Measurements from ENCODE around the gene PHAF1.
A peak's percentile ranks its signal among the peaks of the same experiment; 100 is the strongest.

Gene PHAF1

GRCh38 chr16:67185651-67186134, 76.0 kb downstream of the PHAF1 start:
- Histone ChIP-seq H3K27ac (ENCODE audit: low read length, poor library complexity, severe bottlenecking) (no peak overlapping the region), H4K8ac (ENCODE audit: low read length) (no peak overlapping the region), H3K4ac (ENCODE audit: low read depth in 1 of 2, low read length in 2 of 2) (no peak overlapping the region), H3K23ac (ENCODE audit: low read length in 2 of 2) (no peak overlapping the region), H3K9me3 (ENCODE audit: control insufficient read depth, low read length) (no peaks in the 10 kb centered on the region), H3K14ac (ENCODE audit: low read length in 2 of 2) (no peak overlapping the region), H2AFZ (ENCODE audit: low read depth, low read length) (no peak overlapping the region), H3K4me2 (ENCODE audit: low read length, poor library complexity, severe bottlenecking) (no peak overlapping the region), H2BK12ac (ENCODE audit: low read length in 2 of 2) (no peak overlapping the region), H2BK120ac (ENCODE audit: low read depth, low read length) (no peak overlapping the region), H3K36me3 (ENCODE audit: control insufficient read depth in 1 of 2, insufficient read depth in 2 of 2, low read depth in 1 of 2, low read length in 2 of 2) (peaks cover 0 to under 1% of the 10 kb centered on the region in 2 experiments), H3K18ac (ENCODE audit: low read depth in 1 of 2, low read length in 2 of 2) (no peak overlapping the region), H2AK5ac (ENCODE audit: low read length, severe bottlenecking) (no peak overlapping the region), H2BK5ac (ENCODE audit: low read depth, low read length, poor library complexity, severe bottlenecking) (no peak overlapping the region), H3K4me3 (ENCODE audit: insufficient read depth in 1 of 2, low read depth in 1 of 2, low read length in 2 of 2) (peak overlapping the region in 1 of 2 experiments; percentile 65), H2BK15ac (ENCODE audit: low read depth, poor library complexity, severe bottlenecking) (no peak overlapping the region), H3K4me1 (ENCODE audit: control insufficient read depth, insufficient read depth, low read depth, low read length) (peaks cover 34% of the 10 kb centered on the region), H3K27me3 (ENCODE audit: control insufficient read depth in 1 of 2, insufficient read depth in 1 of 2, low read length in 2 of 2) (no peaks in the 10 kb centered on the region), H3K9ac (ENCODE audit: low read length) (peak overlapping the region; percentile 31), H3K79me1 (replicated peaks; ENCODE audit: low read length, poor library complexity, severe bottlenecking) (peaks cover 12% of the 10 kb centered on the region), H4K91ac (ENCODE audit: low read length) (no peak overlapping the region)
- no peak for DNase-seq
- WGBS, result 23% methylated on average over 5 of the region's 12 CpGs

DNA sequence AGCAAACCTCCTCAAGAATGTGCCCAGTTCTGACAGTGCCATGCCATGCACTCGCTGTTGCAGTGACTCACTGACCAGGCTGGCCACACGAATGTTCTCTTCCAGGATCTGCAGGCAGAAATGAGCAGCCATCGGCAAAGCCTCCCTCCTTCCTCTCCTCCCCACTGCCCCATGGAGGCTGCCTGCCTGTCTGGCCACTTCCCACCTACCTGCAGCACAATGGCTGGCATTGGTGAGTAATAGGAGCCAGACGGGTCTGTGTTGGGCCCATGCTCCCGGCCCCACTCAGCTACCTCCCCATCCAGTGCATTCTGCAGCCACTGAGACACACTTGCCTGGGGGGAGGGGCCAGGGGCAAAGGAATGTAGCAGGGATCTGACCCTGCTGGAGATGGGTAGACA, 76.8 kb downstream of the PHAF1 start:
- Histone ChIP-seq H4K91ac (ENCODE audit: low read length) (no peak overlapping the region), H3K4ac (ENCODE audit: low read depth in 1 of 2, low read length in 2 of 2) (no peak overlapping the region)
- WGBS, result 61% methylated on average over 4 of the region's 5 CpGs

DNA sequence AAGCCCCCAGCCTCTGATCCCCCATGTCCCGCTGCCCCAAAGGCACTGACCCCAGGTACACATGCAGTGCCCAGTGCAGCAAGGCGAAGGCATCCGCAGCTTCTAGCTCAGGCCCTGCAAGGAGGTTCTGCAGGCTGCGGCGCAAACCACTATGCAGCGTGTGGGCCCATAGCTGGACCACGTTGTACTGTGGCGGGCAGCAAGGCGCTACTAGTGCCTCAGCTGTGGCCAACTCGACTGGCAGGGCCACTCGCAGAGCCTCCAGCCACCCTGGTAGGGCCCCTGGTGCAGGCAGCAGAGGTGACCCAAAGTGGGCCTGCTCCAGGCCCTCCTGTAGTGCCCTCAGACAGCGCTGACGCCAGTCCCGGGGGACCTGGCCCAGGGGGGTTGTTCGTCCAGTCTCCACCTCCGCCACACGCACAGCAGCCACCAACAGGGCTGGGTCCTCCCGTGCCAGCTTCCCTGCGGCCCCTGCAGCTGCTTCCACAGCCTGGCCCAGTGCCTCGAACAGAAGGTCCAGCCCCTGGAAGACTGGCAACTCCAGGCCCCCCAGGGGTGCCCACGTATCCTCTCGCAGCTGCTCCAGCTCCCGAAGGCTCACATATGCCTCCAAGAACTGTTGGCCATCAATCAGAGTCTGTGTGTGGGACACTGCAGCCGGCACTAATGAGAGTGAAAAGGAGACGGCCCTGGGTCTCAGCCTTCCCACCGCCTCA, 77.6 kb downstream of the PHAF1 start:
- Histone ChIP-seq H3K14ac (ENCODE audit: low read length in 2 of 2) (no peak overlapping the region), H2BK12ac (ENCODE audit: low read length in 2 of 2) (no peak overlapping the region), H2AFZ (ENCODE audit: low read depth, low read length) (no peak overlapping the region), H3K23ac (ENCODE audit: low read length in 2 of 2) (no peak overlapping the region), H4K91ac (ENCODE audit: low read length) (no peak overlapping the region), H3K9ac (ENCODE audit: low read length) (no peak overlapping the region), H3K9me3 (ENCODE audit: control insufficient read depth, low read length) (no peaks in the 10 kb centered on the region), H3K27me3 (ENCODE audit: control insufficient read depth in 1 of 2, insufficient read depth in 1 of 2, low read length in 2 of 2) (no peaks in the 10 kb centered on the region), H3K4me3 (ENCODE audit: insufficient read depth in 1 of 2, low read depth in 1 of 2, low read length in 2 of 2) (no peak overlapping the region), H3K36me3 (ENCODE audit: control insufficient read depth in 1 of 2, insufficient read depth in 2 of 2, low read depth in 1 of 2, low read length in 2 of 2) (no peaks in the 10 kb centered on the region), H2BK15ac (ENCODE audit: low read depth, poor library complexity, severe bottlenecking) (no peak overlapping the region), H3K4me2 (ENCODE audit: low read length, poor library complexity, severe bottlenecking) (no peak overlapping the region), H2AK5ac (ENCODE audit: low read length, severe bottlenecking) (no peak overlapping the region), H2BK120ac (ENCODE audit: low read depth, low read length) (no peak overlapping the region), H3K79me1 (replicated peaks; ENCODE audit: low read length, poor library complexity, severe bottlenecking) (peaks cover 4% of the 10 kb centered on the region), H3K18ac (ENCODE audit: low read depth in 1 of 2, low read length in 2 of 2) (no peak overlapping the region), H3K4ac (ENCODE audit: low read depth in 1 of 2, low read length in 2 of 2) (no peak overlapping the region), H4K8ac (ENCODE audit: low read length) (no peak overlapping the region), H2BK5ac (ENCODE audit: low read depth, low read length, poor library complexity, severe bottlenecking) (no peak overlapping the region), H3K27ac (ENCODE audit: low read length, poor library complexity, severe bottlenecking) (no peak overlapping the region), H3K4me1 (ENCODE audit: control insufficient read depth, insufficient read depth, low read depth, low read length) (peaks cover 37% of the 10 kb centered on the region)
- no peak for DNase-seq
- WGBS, result 92% methylated on average over 26 of the region's 26 CpGs

More for the DNA sequence above, 76.8 kb downstream of the PHAF1 start:
- Histone ChIP-seq H4K8ac (ENCODE audit: low read length) (no peak overlapping the region), H3K4me1 (ENCODE audit: control insufficient read depth, insufficient read depth, low read depth, low read length) (peaks cover 35% of the 10 kb centered on the region), H3K27ac (ENCODE audit: low read length, poor library complexity, severe bottlenecking) (no peak overlapping the region), H2AK5ac (ENCODE audit: low read length, severe bottlenecking) (no peak overlapping the region), H3K23ac (ENCODE audit: low read length in 2 of 2) (no peak overlapping the region), H3K9ac (ENCODE audit: low read length) (no peak overlapping the region), H3K18ac (ENCODE audit: low read depth in 1 of 2, low read length in 2 of 2) (no peak overlapping the region), H3K79me1 (replicated peaks; ENCODE audit: low read length, poor library complexity, severe bottlenecking) (peaks cover 5% of the 10 kb centered on the region), H2BK12ac (ENCODE audit: low read length in 2 of 2) (no peak overlapping the region), H3K9me3 (ENCODE audit: control insufficient read depth, low read length) (no peaks in the 10 kb centered on the region), H3K4me2 (ENCODE audit: low read length, poor library complexity, severe bottlenecking) (no peak overlapping the region), H3K14ac (ENCODE audit: low read length in 2 of 2) (peak overlapping the region in 1 of 2 experiments; percentile 21), H2BK15ac (ENCODE audit: low read depth, poor library complexity, severe bottlenecking) (no peak overlapping the region), H3K36me3 (ENCODE audit: control insufficient read depth in 1 of 2, insufficient read depth in 2 of 2, low read depth in 1 of 2, low read length in 2 of 2) (no peaks in the 10 kb centered on the region), H2AFZ (ENCODE audit: low read depth, low read length) (no peak overlapping the region), H3K27me3 (ENCODE audit: control insufficient read depth in 1 of 2, insufficient read depth in 1 of 2, low read length in 2 of 2) (no peaks in the 10 kb centered on the region), H2BK5ac (ENCODE audit: low read depth, low read length, poor library complexity, severe bottlenecking) (no peak overlapping the region), H3K4me3 (ENCODE audit: insufficient read depth in 1 of 2, low read depth in 1 of 2, low read length in 2 of 2) (no peak overlapping the region), H2BK120ac (ENCODE audit: low read depth, low read length) (no peak overlapping the region)
- DNase-seq, result no peak

DNA sequence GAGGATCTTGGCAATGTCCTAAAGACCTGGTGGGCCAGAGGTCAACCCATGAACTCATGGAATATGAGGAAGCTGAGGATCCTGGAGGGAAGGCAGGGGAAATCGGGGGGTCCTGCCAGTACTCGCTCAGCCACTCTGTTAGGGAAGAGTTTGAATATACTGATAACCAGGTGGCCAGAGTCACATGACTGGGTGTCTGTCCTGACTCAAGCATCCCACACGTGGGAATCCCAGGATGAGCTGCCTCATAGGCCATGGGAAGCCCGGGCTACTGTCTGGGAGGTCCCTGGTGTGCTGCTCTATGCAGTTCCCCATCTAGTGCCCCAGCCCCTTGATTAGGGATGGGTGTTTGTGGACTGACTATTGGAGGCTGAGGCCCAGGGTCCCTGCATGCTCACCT, 78.6 kb downstream of the PHAF1 start:
- no peak overlapping the region for H2AK5ac ChIP-seq (ENCODE audit: low read length, severe bottlenecking)
- H3K27ac ChIP-seq (ENCODE audit: low read length, poor library complexity, severe bottlenecking), result no peak overlapping the region
- H3K9ac ChIP-seq (ENCODE audit: low read length), result no peak overlapping the region
- no peak overlapping the region for H4K91ac ChIP-seq (ENCODE audit: low read length)
- no peak overlapping the region for H4K8ac ChIP-seq (ENCODE audit: low read length)
- no peak overlapping the region for H2BK120ac ChIP-seq (ENCODE audit: low read depth, low read length)
- no peak overlapping the region for H2BK12ac ChIP-seq (ENCODE audit: low read length in 2 of 2)
- H3K79me1 ChIP-seq (replicated peaks; ENCODE audit: low read length, poor library complexity, severe bottlenecking), result peaks cover under 1% of the 10 kb centered on the region
- peaks cover 40% of the 10 kb centered on the region for H3K4me1 ChIP-seq (ENCODE audit: control insufficient read depth, insufficient read depth, low read depth, low read length)
- no peaks in the 10 kb centered on the region for H3K27me3 ChIP-seq (ENCODE audit: control insufficient read depth in 1 of 2, insufficient read depth in 1 of 2, low read length in 2 of 2)
- H3K14ac ChIP-seq (ENCODE audit: low read length in 2 of 2), result no peak overlapping the region
- no peak overlapping the region for H2BK5ac ChIP-seq (ENCODE audit: low read depth, low read length, poor library complexity, severe bottlenecking)
- H3K4me2 ChIP-seq (ENCODE audit: low read length, poor library complexity, severe bottlenecking), result no peak overlapping the region
- WGBS, result 86% methylated on average over 4 of the region's 4 CpGs
- no peak overlapping the region for H3K18ac ChIP-seq (ENCODE audit: low read depth in 1 of 2, low read length in 2 of 2)
- H2AFZ ChIP-seq (ENCODE audit: low read depth, low read length), result no peak overlapping the region
- DNase-seq, result no peak
- peaks cover 2% of the 10 kb centered on the region in 2 experiments for H3K36me3 ChIP-seq (ENCODE audit: control insufficient read depth in 1 of 2, insufficient read depth in 2 of 2, low read depth in 1 of 2, low read length in 2 of 2)
- H2BK15ac ChIP-seq (ENCODE audit: low read depth, poor library complexity, severe bottlenecking), result no peak overlapping the region
- H3K4ac ChIP-seq (ENCODE audit: low read depth in 1 of 2, low read length in 2 of 2), result no peak overlapping the region
- no peaks in the 10 kb centered on the region for H3K9me3 ChIP-seq (ENCODE audit: control insufficient read depth, low read length)
- no peak overlapping the region for H3K23ac ChIP-seq (ENCODE audit: low read length in 2 of 2)
- H3K4me3 ChIP-seq (ENCODE audit: insufficient read depth in 1 of 2, low read depth in 1 of 2, low read length in 2 of 2), result no peak overlapping the region
